Measurements from ENCODE around the gene ZBED6. TPM values are rescaled to one million over a fixed set of nuclear protein-coding genes. Genes with fewer than 3 reads are reported as not detected.
"Not testable (repeated sequence)": the region's sequence is repeated elsewhere in the genome, so short reads cannot be mapped to it uniquely, and the experiment has no call there.

ZBED6 gene
- total and polyA plus RNA-seq, 11 donors: 1.3 to 19.6 (median 11.7) TPM

- no peaks in the 10 kb centered on the region for H3K9me3 ChIP-seq
- peaks cover 0 to 7% (median 0%) of the 10 kb centered on the region in 12 donors for H3K4me1 ChIP-seq
- no peak overlapping the region for H3K27ac ChIP-seq
- TF ChIP-seq CTCF (IDR thresholded peaks at IDR 0.05) (no peak), POLR2A (IDR thresholded peaks at IDR 0.05) (no peak)
- ATAC-seq (no peak), DNase-seq (no peak)
- H3K4me3 ChIP-seq: no peak overlapping the region
- H3K36me3 ChIP-seq: no peaks in the 10 kb centered on the region
- WGBS, 4 donors: 83 to 89% (median 87%) methylated on average over 4 of the region's 4 CpGs
- intact Hi-C loops (cut with DNase I): no loop called here
- no peaks in the 10 kb centered on the region for H3K27me3 ChIP-seq
Measured at GRCh38 chr1:203754455-203754864, 41.0 kb upstream of the ZBED6 start.

GRCh38 chr1:203756036-203756435 lies 39.4 kb upstream of the ZBED6 start:
- DNase-seq (no peak), ATAC-seq (no peak)
- TF ChIP-seq POLR2A (IDR thresholded peaks at IDR 0.05) (no peak), CTCF (IDR thresholded peaks at IDR 0.05) (no peak)
- 85 to 92% (median 91%) methylated on average over 4 of the region's 4 CpGs for WGBS, 4 donors
- peaks cover 0 to 5% (median 0%) of the 10 kb centered on the region in 12 donors for H3K4me1 ChIP-seq
- H3K36me3 ChIP-seq: no peaks in the 10 kb centered on the region
- H3K4me3 ChIP-seq: no peak overlapping the region
- intact Hi-C loops (cut with DNase I): no loop called here
- H3K27ac ChIP-seq: no peak overlapping the region
- no peaks in the 10 kb centered on the region for H3K27me3 ChIP-seq
- no peaks in the 10 kb centered on the region for H3K9me3 ChIP-seq

GRCh38 chr1:203758749-203759148 lies 36.7 kb upstream of the ZBED6 start:
- H3K27ac ChIP-seq; H3K4me3 ChIP-seq; H3K36me3 ChIP-seq; H3K9me3 ChIP-seq; DNase-seq; H3K27me3 ChIP-seq; H3K4me1 ChIP-seq; intact Hi-C loops (cut with DNase I); ATAC-seq: not testable (repeated sequence)
- WGBS, 4 donors: 79 to 86% (median 83%) methylated on average over 2 of the region's 2 CpGs

GRCh38 chr1:203760506-203760905 lies 34.9 kb upstream of the ZBED6 start:
- whole genome bisulfite sequencing, 4 donors: 92 to 97% (median 95%) methylated on average over 3 of the region's 3 CpGs

GRCh38 chr1:203761958-203762357 lies 33.5 kb upstream of the ZBED6 start:
- 79 to 89% (median 84%) methylated on average over 7 of the region's 7 CpGs for WGBS, 4 donors
- H3K4me1 ChIP-seq: not testable (repeated sequence)

More at GRCh38 chr1:203760506-203760905, 34.9 kb upstream of the ZBED6 start:
- no peaks in the 10 kb centered on the region for H3K36me3 ChIP-seq
- TF ChIP-seq POLR2A (IDR thresholded peaks at IDR 0.05) (no peak), CTCF (IDR thresholded peaks at IDR 0.05) (no peak)
- no peaks in the 10 kb centered on the region for H3K9me3 ChIP-seq
- no peaks in the 10 kb centered on the region for H3K27me3 ChIP-seq
- intact Hi-C loops (cut with DNase I): no loop called here
- DNase-seq (no peak), ATAC-seq (no peak)
- no peak overlapping the region for H3K27ac ChIP-seq
- H3K4me1 ChIP-seq: peaks cover 0 to 5% (median 0%) of the 10 kb centered on the region in 12 donors
- no peak overlapping the region for H3K4me3 ChIP-seq

More at GRCh38 chr1:203761958-203762357, 33.5 kb upstream of the ZBED6 start:
- ATAC-seq; H3K27ac ChIP-seq; intact Hi-C loops (cut with DNase I); H3K9me3 ChIP-seq; H3K27me3 ChIP-seq; DNase-seq; H3K36me3 ChIP-seq; H3K4me3 ChIP-seq: not testable (repeated sequence)

Data from heart left ventricle (tissue), 16 donors.